Activated CD8-positive, alpha-beta memory T cell treated with anti-CD3 and anti-CD28 coated beads, Interleukin-2, amount 50 U/mL, for 48 hours (primary cell): Measurements from ENCODE around the gene TEX36.
A peak's percentile ranks its signal among the peaks of the same experiment; 100 is the strongest.
"Not testable (repeated sequence)": the region's sequence is repeated elsewhere in the genome, so short reads cannot be mapped to it uniquely, and the experiment has no call there.

Source experiments
- DNase-seq: peaks from one replicate; pipeline ENCODE4 v3.0.0-alpha.2; 2020

The TEX36 gene, protein sequence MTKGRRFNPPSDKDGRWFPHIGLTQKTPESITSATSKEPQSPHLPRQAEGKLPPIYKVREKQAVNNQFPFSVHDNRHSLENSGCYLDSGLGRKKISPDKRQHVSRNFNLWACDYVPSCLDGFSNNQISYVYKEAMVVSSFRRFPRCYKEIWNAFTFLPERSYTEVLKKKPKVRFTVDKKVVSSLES

DNA sequence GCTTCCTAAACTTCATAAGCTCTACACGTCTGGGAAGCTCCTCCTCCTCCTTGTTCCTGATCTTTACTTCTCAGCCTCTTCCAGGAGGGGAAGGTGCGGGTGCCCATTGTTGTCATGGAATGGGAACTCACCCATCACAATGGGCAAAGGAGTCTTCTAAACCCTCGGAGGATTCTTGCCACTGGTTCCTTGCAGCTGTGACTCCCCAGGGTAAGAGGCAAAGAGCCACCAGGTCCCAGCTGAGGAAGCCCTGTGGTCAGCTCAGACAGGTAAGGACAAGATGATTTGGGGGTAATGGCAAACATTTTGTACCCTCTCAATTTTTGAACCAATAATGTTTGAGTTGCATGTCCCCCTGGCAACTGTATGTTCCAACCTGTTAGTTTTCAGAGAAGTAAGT, at the start of gene TEX36:
TEX36 (minus strand) TSS at position 101 of the 400 bp plus-strand sequence. CDS start 174 bp downstream, outside the sequence.
- DNase-seq: no peak

DNA sequence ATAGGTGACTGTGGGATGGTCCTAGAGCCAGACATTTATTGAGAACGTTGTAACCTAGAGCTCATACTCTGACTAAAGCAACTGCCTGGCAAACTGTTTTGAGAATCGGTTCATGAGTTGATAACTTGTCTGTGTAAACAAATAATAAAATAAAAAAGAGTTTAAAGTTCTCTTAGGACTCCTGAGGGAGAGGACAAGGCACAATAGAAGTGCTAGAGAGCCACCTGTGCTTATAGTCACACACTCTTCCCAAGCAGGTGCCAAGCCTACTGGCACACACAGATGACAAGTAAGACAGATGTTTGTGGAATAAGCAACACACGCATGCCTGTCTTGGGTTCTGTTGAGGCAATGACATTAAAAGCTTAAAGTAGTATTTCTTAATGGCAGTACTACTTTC, 44.5 kb upstream of the TEX36 start:
- DNase-seq: no peak

DNA sequence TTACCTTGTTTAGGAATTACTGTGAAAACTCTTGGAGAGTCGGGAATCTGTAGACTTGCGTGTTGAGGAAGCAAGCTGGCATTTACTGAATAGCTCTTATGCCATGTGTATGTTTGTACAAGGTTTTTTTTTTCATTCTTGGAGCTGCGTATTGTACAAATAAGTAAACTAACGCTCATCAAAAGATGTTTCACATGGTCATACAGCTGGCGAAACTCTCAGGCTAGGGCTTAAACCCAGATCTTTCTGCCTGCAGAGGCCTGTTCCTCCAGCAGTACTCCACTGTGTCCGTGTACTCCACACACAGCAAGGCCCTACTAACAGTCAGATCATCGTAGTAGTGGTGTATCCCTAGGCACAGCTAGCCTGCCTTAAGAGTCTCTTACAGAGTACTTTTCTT, 44.0 kb upstream of the TEX36 start:
- DNase-seq: no peak

DNA sequence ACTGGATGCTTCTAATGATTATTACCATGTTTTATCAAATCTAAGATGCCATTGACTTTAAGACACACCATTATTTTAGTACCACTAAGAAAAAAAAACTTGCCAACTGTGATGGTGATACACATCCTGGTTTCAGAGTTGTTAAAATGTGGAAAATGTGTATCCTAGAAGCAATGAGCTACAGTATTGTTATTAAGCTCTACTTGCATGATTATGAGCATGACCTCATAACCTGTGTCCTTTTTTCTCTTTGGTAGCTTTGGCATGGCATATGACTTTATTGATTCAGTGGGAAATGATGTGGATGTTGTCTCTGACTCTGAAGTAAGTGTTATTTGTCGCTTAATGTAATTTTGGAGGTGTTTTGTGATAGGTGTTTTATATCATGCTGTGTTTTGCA, 39.8 kb upstream of the TEX36 start:
- DNase-seq: no peak

DNA sequence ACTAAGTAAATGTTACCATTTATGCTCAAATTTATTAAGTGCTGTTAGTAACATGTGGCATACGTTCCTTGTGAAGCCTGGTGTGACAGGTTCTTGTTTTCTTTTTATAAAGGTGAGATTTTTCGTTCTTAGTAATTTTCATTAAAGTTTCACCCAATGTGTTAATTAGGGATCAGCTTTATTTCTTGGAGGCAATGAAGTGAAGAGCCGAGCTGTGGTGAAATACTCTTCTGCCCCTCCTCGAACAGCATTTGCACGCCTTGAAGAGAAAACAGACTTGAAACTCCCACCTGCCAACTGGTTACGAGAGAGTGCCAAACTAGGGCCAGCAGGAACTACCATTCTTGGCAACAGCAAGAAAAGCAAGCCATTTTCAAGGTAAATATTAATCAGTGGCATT, 38.1 kb upstream of the TEX36 start:
- no peak for DNase-seq

DNA sequence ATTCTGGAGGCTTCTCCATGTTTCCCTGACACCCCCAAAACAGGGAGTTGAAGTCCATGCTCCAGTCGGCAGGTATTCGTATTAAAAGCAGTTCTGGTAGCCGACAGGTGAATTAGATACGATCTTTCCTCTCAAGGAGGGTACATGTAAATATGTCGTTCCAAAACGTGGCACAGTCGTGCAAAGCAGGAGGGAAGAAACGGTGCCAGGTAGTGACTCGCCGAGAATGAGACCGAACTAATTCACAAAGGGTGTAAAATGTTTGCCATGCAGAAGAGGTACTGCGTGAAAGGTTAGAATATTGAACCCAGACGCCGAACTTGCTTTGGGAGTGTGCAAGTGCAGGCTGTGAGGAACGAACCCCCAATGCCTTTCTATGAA, 37.0 kb upstream of the TEX36 start:
- no peak for DNase-seq

DNA sequence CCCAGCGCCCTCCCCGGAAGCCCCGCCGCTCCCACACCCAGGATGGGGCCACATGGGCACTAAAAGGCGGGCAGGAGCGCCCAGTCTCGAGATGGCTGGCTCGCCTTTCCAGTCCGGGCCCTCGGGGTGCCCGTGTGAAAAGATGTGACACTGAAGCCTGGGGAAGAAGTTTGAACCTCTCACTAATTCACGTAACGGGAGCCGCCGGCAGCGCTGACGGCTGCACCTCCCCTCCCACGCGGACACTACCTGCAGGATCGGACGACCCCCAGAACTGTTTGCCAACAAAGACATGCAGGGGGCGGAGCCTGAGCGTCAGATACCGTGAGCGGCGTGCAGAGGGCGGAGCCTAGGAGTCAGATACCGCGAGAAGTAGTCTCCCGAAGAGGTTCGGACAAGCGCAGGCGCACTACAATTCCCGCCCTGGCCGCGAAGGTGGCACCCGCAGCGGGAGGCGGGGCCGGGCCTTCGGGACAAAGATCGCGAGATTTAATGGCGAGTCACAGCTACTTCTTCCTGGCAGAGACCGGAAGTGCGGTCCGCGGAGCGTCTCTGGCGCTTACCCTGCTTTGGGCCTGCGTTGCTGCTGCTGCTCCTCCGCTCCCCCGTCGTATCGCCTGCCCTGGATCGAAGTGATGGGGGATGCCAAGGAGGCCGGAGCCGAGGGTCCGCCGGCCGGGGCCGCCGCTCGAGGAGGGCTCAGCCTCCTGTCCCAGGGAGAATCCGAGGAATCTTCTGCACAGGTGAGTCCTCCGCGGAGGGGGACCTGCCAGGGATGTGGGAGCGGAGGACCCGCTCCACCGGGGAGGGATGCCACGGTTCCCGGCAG, 36.4 kb upstream of the TEX36 start, which contains the start of gene EDRF1:
EDRF1 (plus strand) TSS at position 537 of the 829 bp plus-strand sequence; CDS start at position 636, 99 bp downstream.
- peak; percentile 97 for DNase-seq

DNA sequence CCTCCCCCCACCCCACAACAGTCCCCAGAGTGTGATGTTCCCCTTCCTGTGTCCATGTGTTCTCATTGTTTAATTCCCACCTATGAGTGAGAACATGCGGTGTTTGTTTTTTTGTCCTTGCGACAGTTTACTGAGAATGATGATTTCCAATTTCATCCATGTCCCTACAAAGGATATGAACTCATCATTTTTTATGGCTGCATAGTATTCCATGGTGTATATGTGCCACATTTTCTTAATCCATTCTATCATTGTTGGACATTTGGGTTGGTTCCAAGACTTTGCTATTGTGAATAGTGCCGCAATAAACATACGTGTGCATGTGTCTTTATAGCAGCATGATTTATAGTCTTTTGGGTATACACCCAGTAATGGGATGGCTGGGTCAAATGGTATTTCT, 31.8 kb upstream of the TEX36 start:
- not testable (repeated sequence) for DNase-seq

DNA sequence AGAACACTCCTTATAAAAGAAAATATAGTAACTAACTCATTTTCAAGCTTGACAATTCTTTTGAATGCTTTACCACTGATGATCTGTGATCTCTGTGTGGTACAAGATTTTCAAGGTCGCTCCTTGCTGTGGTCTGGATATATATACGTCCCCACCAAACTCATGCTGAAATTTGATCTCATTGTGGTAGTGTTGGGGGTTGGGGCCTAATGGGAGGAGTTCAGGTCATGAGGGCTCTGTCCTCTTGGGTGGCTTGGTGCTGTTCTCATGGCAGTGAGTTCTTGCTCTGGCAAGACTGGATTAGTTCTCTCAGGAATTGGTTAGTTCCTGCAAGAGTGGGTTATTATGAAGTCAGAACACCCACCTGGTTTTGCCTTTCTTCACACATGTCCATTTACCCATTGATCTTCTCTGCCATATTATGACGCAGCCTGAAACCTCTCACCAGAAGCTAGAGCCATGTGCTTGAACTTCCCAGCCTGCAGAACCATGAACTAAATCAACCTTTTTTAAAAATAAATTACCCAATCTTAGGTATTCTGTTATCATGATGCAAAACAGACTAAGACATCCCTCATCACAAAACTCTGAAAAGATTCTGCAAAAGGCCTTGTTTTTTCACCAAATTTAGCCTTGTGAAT, 28.3 kb upstream of the TEX36 start:
- DNase-seq: no peak

DNA sequence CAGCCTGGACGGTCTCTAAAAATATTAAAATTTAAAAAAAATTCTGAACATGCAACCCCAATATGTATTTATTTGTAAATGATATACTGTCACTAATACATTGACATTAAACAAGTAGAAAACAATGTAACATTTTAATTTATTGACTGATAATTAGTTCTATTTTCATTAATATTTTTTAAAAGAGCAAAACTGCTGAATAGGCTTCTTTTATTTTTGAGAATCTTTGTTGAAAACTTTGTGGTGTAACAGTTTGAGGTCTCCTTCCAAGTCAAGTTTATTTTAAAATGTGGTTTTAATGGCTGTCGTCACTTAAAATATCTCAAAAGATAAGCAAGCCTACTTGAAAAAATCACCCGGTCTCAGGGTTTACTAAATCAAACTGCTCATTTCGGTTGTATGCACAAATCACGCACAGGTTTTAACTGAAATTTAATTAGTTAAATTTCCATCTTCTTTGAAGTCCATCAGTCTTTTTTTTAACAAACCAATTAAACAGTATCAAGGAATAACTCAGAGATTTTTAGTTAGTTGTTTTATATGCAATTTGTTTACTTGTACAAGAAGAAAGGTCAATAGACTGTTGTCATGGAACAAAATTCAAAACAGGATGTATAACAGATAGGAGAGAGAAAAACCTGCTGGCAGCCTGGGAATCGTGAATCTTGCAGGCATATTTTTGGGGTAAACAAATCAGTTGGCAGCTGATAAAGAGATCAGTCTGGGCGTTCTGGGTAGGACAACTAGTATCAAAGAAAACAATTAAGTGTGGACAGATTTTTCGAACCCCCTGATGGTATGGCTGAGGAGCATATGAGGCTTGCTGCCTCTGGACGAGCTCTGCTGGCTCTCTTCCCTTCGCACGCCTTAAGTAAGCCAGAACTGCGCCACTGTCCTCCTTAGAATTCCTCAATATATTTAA, 26.9 kb upstream of the TEX36 start:
- no peak for DNase-seq

DNA sequence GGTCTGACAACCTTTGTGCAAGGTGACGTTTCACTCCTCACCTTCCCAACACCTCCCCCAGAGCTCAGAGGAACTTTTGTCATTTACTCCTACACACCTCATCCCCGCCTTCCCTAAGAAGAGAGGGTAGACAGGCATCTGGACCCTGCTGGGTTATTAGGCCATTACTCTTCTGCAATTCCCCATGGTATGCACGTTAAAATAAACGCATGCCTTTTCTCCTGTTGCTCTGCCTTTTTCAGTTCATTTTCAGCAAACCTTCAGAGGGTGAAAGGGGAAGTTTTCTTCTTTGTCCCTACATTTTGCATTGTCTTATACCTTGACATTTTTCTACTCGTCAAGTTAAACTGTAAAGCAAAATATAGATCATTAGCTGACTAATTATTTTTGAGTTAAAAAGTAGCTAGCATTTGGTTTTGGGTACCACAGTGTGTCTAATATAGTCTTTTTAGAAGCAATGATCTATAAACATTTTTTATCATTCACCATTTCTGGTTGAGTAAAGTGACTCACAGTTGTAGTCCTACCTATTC, 26.1 kb upstream of the TEX36 start:
- DNase-seq: no peak

DNA sequence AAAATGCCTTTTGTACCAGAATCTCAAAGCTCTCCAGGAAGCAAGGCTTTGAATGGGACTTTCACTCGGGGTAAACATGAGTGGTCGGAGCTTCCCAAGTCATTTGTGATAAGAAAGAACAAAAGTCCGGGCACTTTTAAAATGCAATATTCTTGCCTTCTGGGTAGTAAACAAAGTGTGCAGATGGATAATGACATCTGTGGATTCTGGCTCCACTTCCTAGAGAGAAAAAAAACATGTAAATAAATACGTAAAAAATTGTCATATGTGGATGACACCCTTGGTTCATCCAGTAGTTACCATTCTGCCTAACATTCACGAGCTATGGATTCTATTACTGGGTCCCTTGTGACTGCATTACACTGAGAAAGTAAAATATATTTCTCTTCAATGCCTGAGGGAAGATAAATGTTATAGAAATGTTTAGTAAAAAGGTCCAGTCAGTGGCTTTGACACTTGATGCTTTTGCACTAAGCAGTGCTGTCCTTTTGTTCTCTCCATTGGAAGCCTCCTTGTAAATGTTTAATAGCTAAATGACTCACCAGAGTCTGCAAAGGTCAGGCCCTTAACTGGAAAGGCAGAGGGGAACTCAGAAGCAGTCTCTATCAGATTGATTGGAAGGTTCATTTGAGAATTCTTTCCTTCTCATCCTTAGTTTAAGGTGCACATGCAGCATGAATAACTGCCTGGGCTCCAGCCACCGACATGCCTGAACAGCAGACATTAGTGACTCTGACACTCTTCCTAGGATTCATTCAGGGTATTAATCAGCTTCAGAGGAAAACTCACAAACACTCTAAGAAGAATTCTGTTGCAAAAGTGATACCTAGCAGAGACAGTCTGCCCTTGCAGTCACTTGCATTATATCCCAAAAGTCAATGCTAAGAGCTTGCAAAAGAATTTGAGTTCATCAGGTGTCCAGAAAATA, 24.8 kb upstream of the TEX36 start:
- no peak for DNase-seq

DNA sequence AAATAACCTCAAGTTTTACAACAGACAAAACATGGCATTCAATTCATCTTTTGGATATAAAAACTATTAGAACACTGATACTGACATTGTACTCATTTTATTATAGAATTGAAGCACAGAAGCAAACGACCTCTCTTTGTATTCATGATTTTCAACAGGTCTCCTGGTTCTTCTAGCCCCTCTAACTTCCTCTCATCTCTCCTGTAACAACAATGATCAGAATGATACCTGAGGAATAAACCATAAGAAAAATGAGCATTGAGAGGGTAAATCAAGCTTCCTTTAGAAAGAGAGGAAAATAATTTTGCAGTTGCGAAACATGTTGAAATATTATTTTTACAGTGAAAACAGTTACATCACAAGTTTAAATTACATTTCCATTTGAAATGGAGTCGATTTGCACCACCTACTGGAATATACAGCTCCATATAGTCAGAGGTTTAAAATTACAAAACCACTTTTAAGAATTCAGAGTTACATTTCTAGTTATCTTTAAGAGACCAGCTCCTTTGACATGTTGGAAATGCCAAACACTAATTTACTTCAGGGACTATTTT, 17.5 kb upstream of the TEX36 start:
- no peak for DNase-seq

DNA sequence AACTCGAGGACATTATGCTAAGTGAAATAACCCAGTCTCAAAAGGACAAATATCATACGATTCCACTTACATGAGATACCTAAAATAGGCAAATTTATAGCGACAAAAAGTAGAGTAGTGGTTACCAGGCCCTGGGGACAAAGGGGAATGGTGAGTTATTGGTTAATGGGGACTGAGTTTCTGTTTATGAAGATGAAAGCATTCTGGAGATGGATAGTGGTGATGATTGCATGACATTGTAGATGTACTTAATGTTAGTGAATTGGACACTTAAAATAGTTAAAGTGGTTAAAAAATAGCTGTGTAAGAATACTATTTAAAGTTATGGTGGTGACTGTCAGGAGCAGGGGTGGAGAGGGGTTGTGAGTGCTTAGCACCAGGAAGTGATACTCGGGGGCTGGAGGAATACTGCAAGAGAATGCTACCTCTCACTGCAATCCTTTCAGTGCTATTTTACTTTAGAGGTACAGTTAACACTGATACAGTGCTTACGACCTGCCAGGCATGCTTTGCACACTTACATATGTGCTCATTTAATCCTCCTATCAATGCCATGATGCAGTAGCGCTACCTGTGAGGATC, 16.7 kb upstream of the TEX36 start:
- no peak for DNase-seq

DNA sequence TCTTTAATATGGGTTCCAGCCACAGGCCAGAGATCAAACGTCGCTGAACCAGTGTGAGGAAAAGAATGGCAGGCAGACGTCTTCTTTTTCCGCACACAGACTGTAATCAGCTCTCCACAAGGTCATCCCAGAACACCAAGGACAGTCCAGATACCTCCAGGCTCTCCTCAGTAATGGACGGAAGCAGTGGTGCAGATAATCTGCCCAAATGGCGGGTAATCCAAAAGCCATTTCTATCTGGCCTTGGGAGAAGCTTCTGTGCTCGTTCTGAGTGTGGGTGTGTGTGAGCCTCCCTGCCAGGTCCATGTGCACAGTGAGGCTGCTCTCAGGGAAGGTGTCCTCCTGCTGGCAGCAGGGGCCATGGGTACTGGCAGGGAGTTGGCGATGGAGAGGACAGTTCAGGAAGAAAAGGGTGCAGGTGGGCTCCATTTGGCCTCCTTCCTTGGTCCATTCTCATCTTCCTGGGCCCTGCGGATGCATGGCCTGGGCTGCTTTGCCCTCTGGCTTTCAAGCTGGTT, 15.6 kb upstream of the TEX36 start:
- DNase-seq: no peak

DNA sequence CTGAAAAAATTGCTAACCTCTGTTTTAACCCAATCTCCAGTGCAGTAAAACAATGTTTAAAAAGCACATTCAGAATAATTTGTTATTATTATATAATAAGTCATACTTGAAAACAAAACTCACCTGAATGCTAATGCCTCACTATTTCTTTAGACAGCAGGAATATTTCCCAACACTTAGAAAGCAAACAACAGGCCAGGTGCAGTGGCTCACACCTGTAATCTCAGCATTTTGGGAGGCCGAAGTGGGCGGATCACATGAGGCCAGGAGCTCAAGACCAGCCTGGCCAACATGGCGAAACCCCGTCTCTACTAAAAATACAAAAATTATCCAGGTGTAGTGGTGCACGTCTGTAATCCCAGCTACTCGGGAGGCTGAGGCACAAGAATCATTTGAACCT, 13.9 kb upstream of the TEX36 start:
- DNase-seq: not testable (repeated sequence)

DNA sequence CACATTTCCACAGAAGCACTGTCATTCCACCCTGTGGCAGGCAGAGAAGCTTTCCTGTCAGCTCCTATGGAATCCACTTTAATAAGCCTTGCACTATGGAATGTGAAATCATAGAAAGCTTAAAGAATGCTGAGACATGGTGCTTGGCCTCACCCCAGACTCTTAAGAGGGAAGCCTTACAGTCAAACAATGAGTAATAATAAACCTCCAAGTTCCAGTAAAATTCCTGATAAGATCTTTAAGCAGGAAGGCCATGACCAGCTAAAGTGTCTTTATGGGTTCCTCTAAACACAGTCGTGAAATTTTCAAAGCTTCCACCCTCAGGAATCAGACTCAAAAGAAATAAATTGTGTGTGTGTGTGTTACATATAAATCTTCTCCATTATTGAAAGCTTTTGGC, 11.9 kb upstream of the TEX36 start:
- no peak for DNase-seq

DNA sequence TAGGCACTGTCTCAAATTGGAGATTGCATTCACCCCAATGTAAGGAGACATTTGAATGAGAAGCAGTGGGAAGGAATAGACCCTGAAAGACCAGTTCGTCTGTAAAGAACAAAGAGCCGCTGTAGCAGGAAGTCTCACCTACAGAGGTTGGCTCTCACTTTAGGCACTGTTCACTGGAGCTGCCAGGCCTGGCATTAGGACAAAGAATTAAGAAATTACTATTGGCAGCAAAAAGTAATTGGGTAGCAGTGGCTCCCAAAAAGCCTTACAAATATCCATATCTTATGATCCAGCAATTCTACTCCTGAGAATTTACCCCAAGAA, 10.5 kb upstream of the TEX36 start:
- DNase-seq: no peak

DNA sequence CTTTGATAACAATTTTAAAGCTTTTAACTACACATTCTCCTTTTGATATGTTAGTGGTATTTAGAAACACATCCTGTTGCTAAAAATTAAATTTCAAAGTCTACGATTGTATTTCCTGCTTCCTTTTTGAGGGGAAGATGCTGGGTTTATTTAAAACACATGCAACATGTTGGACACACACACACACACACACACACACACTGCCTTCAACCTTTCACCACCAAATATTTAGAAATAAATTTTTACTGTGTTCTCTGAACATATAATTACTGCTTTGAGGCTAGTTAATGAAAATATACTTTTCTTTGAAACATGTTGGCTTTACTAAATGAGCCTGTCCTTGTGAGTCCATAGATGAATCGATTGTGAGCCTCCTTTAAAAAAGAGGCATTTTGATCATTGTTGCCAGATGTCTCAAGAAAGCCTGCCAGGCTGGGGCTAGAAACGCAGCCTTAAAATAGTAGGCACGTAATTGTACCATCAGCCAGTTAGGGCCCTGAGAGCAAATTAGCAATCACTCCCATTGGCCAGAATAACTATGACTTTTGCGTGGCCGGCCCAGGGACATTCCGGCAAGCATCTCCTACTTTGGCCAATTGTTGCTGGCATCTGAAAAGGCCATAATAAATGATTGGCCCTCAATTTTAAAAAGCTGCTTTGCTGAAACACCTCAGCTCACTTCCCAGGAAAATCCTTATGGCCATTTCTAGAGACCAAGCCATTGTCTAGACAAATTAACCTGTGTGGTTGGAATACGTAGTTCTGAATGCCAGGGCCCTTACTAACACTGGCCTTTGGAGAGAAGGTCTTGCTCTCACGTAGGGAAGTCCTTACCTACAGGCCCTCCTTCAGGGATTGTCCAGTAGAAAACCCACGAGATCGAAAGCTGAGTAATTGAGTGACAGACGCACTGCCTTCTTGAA, 9.9 kb upstream of the TEX36 start:
- DNase-seq: no peak

DNA sequence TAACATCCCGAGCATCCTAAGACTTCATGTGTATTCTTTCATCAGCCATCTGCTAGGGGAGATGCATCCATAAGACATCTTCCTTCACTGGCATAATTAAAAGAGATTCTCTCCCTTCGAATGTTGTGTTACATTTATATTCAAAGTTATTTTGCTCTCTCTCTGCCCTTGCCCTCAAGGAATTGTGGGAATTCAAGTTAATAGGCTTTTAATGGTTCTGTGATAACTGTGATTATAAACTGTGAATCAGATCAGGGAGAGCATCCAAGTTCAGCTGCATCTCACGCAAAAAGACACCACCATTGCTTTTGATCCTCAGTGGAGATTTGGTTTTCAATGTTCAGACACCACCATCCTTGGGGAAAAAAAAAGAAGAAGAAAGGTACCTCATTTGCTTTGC, 9.2 kb upstream of the TEX36 start:
- no peak for DNase-seq
